ENCODE measurements around the gene MBP.

DNA sequence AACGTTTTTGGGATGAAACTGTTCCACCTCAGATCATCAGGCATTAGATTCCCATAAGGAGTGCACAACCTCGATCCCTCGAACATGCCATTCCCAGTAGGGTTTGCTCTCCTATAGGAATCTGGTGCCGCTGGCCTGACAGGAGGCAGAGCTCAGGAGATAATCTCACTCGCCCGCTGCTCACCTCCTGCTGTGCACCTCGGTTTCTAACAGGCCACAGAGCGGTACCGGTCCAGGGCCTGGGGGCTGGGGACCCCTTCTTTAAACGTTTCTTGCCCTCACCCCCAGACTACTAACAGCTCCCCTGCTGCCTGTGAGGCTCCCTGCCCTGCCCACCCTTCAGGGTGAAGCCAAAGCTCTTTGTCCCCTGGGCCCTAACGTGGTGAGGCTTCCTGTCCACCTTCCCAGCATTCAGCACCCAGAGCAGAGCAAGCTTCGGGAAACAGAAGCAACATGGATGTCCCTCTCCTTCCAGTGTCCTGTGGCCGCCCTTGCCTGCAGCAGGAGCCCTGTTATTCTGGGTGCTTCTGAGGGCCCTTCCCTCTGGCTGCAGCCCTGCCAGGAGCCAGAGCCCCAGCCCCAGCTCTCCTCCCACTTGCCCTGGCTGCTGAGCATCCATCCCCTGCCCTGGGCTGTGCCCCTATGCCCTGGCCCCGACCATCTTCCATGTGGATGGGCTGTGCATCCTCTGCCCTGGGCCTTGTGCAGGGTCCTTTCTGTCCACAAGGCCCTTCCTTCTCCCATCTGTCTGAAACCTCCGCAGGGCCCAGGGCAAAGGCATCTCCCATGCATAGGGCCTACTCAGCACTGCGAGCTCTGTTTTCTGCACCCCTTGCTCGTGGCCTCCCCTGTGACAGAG, 140.1 kb downstream of the MBP start:
- TF ChIP-seq ARNT (IDR thresholded peaks at IDR 0.05): no peak
- TF ChIP-seq LEF1 (IDR thresholded peaks at IDR 0.05; ENCODE audit: borderline replicate concordance): no peak
- no peak for TF ChIP-seq SP1 (IDR thresholded peaks at IDR 0.05)
- no peak for TF ChIP-seq HDGF (IDR thresholded peaks at IDR 0.05; ENCODE audit: borderline replicate concordance)
- no peak for TF ChIP-seq NFRKB (IDR thresholded peaks at IDR 0.05)
- TF ChIP-seq ZNF384 (IDR thresholded peaks at IDR 0.05): no peak
- no peak for TF ChIP-seq FOXM1 (IDR thresholded peaks at IDR 0.05; ENCODE audit: borderline replicate concordance)
- no peak for TF ChIP-seq L3MBTL2 (conservative IDR thresholded peaks at IDR 0.05)
- no peak for TF ChIP-seq ELF4 (IDR thresholded peaks at IDR 0.05)
